Measurements from ENCODE around the gene ATOH8.

ATOH8 gene

DNA sequence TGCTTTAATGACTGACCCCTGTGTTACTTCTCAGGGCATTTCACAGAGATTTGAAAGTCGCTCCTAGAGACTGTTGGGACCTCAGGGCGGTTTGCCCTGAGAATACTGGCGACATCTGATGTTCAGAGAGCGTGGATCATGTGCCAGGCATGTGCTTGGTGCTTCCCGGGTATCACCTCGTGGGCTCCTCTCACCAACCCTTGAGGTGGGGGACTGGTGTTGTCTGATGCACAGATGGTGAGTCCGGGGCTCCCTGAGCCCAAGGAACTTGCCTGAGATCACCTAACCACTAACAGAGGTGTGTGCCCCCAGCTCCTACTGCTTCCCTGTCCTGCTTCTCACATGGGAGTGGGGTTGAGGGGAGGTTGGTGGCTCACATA is 16.2 kb downstream of the ATOH8 start:
- no peak overlapping the region for H3K4me3 Mint-ChIP-seq
- no peaks in the 10 kb centered on the region for H3K9me3 Mint-ChIP-seq
- peaks cover 11% of the 10 kb centered on the region for H3K27me3 Mint-ChIP-seq (ENCODE audit: low read depth, poor library complexity)
- no peaks in the 10 kb centered on the region for H3K36me3 Mint-ChIP-seq (ENCODE audit: low read depth)
- DNase-seq: no peak
- peaks cover 96% of the 10 kb centered on the region for H3K4me1 Mint-ChIP-seq
- H3K27ac Mint-ChIP-seq: no peak overlapping the region
- TF ChIP-seq, protein P1, sequence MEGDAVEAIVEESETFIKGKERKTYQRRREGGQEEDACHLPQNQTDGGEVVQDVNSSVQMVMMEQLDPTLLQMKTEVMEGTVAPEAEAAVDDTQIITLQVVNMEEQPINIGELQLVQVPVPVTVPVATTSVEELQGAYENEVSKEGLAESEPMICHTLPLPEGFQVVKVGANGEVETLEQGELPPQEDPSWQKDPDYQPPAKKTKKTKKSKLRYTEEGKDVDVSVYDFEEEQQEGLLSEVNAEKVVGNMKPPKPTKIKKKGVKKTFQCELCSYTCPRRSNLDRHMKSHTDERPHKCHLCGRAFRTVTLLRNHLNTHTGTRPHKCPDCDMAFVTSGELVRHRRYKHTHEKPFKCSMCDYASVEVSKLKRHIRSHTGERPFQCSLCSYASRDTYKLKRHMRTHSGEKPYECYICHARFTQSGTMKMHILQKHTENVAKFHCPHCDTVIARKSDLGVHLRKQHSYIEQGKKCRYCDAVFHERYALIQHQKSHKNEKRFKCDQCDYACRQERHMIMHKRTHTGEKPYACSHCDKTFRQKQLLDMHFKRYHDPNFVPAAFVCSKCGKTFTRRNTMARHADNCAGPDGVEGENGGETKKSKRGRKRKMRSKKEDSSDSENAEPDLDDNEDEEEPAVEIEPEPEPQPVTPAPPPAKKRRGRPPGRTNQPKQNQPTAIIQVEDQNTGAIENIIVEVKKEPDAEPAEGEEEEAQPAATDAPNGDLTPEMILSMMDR (IDR thresholded peaks at IDR 0.05): no peak

DNA sequence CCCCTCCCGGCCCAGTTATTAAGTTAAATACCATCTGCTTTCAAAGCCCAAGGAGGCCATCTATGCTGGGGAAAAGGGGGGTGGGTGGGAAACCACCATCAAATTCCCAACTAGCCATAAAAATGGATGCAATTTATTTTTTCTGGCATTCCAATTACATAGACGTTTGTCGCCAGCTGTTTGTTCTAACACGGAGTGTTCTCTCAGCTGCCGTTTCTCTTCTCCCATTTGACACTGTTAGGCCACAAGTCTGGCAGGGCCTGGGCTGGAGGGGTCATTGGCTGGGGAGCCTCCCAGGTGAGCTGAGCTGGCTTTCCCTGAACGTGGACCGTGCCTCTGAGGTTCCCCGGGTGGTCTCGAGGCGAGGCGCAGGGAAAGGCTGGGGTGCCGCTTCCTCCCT is 16.6 kb downstream of the ATOH8 start:
- no peak overlapping the region for H3K27ac Mint-ChIP-seq

DNA sequence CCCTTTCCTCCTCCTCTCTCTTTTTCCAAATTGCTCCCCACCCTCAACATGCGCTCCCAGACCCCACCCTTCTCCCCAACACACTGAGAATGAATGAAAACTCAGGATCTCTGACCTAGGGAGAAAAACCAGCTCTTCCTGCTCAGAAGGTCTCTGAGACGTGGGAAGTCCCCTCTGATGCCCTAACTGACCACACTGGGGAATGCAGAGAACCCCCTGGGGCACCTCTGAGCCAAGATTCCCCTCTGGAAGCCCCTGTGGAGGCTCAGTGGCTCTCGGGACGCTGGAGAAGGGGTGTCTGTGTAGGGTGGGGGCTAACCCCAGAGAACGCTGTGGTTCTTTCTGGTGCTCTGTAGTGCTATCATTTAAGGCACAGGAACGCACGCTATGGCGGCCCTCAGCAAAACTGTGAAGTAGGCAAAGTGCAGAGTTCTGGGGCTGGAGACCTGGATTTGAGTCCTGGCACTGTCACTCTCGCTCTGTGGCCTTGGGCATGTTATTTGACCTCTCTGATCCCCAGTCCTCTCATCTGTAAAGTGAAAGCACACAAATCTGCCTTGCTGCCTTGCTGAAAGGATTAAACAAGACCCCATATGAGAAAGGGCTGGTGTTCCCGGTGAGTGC is 17.1 kb downstream of the ATOH8 start:
- H3K4me3 Mint-ChIP-seq: peak overlapping the region; percentile 31
- peaks cover 11% of the 10 kb centered on the region for H3K27me3 Mint-ChIP-seq (ENCODE audit: low read depth, poor library complexity)
- H3K9me3 Mint-ChIP-seq: no peaks in the 10 kb centered on the region
- TF ChIP-seq, protein P1 (IDR thresholded peaks at IDR 0.05): no peak
- DNase-seq: no peak
- H3K36me3 Mint-ChIP-seq (ENCODE audit: low read depth): no peaks in the 10 kb centered on the region
- H3K4me1 Mint-ChIP-seq: peaks cover 87% of the 10 kb centered on the region
- H3K27ac Mint-ChIP-seq: peak overlapping the region; percentile 45

More for the DNA sequence above, 16.6 kb downstream of the ATOH8 start:
- H3K9me3 Mint-ChIP-seq: no peaks in the 10 kb centered on the region
- H3K36me3 Mint-ChIP-seq (ENCODE audit: low read depth): no peaks in the 10 kb centered on the region
- H3K4me3 Mint-ChIP-seq: no peak overlapping the region
- H3K27me3 Mint-ChIP-seq (ENCODE audit: low read depth, poor library complexity): peaks cover 11% of the 10 kb centered on the region
- peaks cover 92% of the 10 kb centered on the region for H3K4me1 Mint-ChIP-seq
- TF ChIP-seq, protein P1 (IDR thresholded peaks at IDR 0.05): no peak
- no peak for DNase-seq

GRCh38 chr2:85771486-85771885 is 17.7 kb downstream of the ATOH8 start:
- Mint-ChIP-seq H3K27me3 (ENCODE audit: low read depth, poor library complexity) (peaks cover 11% of the 10 kb centered on the region), H3K4me1 (peaks cover 81% of the 10 kb centered on the region), H3K4me3 (peak overlapping the region; percentile 31)

DNA sequence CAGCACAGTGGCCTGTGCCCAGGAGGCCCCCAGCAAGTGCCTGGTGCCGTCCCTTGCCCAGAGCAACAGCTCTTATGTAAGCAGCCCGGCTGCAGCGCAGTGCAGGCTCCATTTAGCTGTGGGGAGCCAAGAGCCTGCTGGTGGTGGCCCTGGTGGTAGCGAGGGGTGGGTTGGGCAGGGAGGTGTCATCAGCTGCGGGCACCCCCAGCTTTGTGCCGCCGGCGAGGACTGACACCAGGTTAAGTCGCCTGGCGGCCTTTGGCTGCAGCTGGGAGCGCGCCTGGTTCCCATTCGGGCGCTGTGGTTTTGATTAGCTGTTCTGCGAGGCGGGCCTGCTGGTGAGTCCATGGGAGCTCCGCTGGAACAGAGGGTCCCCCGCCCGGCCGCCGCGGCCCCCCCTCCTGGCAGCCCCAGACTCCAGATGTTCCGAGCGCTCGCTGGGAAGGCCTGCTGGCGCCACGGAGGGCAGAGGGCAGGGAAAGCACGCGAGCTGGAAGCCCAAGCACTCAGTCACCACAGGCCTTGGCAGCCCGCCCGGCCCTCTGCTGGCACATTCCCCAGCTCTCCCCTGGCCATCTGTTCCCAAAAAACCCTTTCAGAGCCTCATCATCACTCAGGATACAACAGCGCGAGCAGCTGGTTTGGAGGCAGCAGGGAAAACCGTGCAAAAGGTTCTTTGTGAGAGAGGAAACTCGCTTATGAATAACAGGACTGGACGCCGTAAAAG is 18.4 kb downstream of the ATOH8 start:
- Mint-ChIP-seq H3K36me3 (ENCODE audit: low read depth) (no peaks in the 10 kb centered on the region), H3K4me1 (peaks cover 77% of the 10 kb centered on the region), H3K27ac (peak overlapping the region; percentile 94), H3K27me3 (ENCODE audit: low read depth, poor library complexity) (peaks cover 11% of the 10 kb centered on the region), H3K4me3 (peak overlapping the region; percentile 14), H3K9me3 (no peaks in the 10 kb centered on the region)
- DNase-seq: peak; percentile 81
- TF ChIP-seq, protein P1 (IDR thresholded peaks at IDR 0.05): no peak

More at GRCh38 chr2:85771486-85771885, 17.7 kb downstream of the ATOH8 start:
- no peaks in the 10 kb centered on the region for H3K36me3 Mint-ChIP-seq (ENCODE audit: low read depth)
- TF ChIP-seq, protein P1 (IDR thresholded peaks at IDR 0.05): no peak
- no peak overlapping the region for H3K27ac Mint-ChIP-seq
- no peaks in the 10 kb centered on the region for H3K9me3 Mint-ChIP-seq
- no peak for DNase-seq

Measured in nephron progenitor cell (in vitro differentiated cells).